ENCODE data around the gene ZC2HC1B. TPM values are rescaled to one million over a fixed set of nuclear protein-coding genes. Genes with fewer than 3 reads are reported as not detected.

ZC2HC1B gene
- total RNA-seq, 1 experiment from 2014 or later, result not detected

- Histone ChIP-seq H3K9me3 (replicated peaks) (no peaks in the 10 kb centered on the region), H3K27me3 (no peaks in the 10 kb centered on the region), H3K4me1 (peaks cover 22% of the 10 kb centered on the region), H3K4me3 (no peak overlapping the region), H3K36me3 (peaks cover 2% of the 10 kb centered on the region; the same call in 1 of the 2 replicates), H3K27ac (no peak overlapping the region)
- no peak for DNase-seq
These were observed 91.7 kb downstream of the ZC2HC1B start for GRCh38 chr6:143955971-143956370.

DNA sequence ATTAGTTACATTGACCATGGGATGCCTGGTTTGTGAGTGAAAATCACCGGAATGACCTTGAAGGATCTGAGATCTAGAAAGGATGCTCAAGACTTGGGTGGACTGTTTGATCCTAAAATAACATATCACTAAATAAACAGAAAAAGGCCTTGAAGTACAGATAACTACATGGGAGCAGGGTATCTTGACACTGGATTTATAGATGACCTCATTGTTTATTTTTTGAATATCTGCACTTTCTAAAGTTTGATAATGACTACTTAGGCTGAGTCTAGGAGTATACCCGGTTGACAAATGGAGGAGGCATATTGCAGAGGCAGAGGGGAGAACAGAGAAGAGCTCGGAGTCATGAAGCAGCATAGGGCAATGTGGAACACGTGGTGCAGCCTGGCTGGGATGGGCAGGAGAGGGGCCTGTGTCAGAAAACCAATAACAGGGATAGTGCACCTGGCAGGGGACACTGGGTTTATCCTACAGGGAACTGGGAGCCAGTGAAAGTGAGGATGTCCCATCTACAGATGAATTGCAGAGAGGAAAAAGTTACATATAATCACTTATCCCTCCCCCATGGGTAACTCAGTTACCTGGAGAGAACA lies 93.5 kb downstream of the ZC2HC1B start:
- H3K27me3 ChIP-seq, result no peaks in the 10 kb centered on the region
- H3K36me3 ChIP-seq, result peaks cover 2% of the 10 kb centered on the region; the same call in 1 of the 2 replicates
- DNase-seq, result no peak
- no peaks in the 10 kb centered on the region for H3K9me3 ChIP-seq (replicated peaks)
- H3K4me3 ChIP-seq, result no peak overlapping the region
- no peak overlapping the region for H3K27ac ChIP-seq
- H3K4me1 ChIP-seq, result peaks cover 33% of the 10 kb centered on the region

- Histone ChIP-seq H3K4me3 (peak overlapping the region; percentile 5; the same call in 1 of the 2 replicates), H3K27ac (peak overlapping the region; percentile 53)
- DNase-seq, result peak; percentile 89 to 93
These were observed 94.6 kb downstream of the ZC2HC1B start for GRCh38 chr6:143958839-143959399.

GRCh38 chr6:143959927-143960326 lies 95.7 kb downstream of the ZC2HC1B start:
- Histone ChIP-seq H3K9me3 (replicated peaks) (no peaks in the 10 kb centered on the region), H3K4me1 (peaks cover 43% of the 10 kb centered on the region), H3K27ac (peak overlapping the region; percentile 53), H3K4me3 (no peak overlapping the region), H3K36me3 (peaks cover 2% of the 10 kb centered on the region; the same call in 1 of the 2 replicates), H3K27me3 (no peaks in the 10 kb centered on the region)
- DNase-seq, result peak in 1 of 2 experiments; percentile 51

More at GRCh38 chr6:143958839-143959399, 94.6 kb downstream of the ZC2HC1B start:
- H3K27me3 ChIP-seq, result no peaks in the 10 kb centered on the region
- H3K4me1 ChIP-seq, result peaks cover 43% of the 10 kb centered on the region
- no peaks in the 10 kb centered on the region for H3K9me3 ChIP-seq (replicated peaks)
- H3K36me3 ChIP-seq, result peaks cover 2% of the 10 kb centered on the region; the same call in 1 of the 2 replicates

GRCh38 chr6:143961066-143961465 lies 96.8 kb downstream of the ZC2HC1B start:
- Histone ChIP-seq H3K27ac (no peak overlapping the region), H3K4me3 (no peak overlapping the region), H3K36me3 (peaks cover 4% of the 10 kb centered on the region; the same call in 1 of the 2 replicates), H3K27me3 (no peaks in the 10 kb centered on the region), H3K9me3 (replicated peaks) (no peaks in the 10 kb centered on the region), H3K4me1 (peaks cover 49% of the 10 kb centered on the region)
- DNase-seq, result no peak

DNA sequence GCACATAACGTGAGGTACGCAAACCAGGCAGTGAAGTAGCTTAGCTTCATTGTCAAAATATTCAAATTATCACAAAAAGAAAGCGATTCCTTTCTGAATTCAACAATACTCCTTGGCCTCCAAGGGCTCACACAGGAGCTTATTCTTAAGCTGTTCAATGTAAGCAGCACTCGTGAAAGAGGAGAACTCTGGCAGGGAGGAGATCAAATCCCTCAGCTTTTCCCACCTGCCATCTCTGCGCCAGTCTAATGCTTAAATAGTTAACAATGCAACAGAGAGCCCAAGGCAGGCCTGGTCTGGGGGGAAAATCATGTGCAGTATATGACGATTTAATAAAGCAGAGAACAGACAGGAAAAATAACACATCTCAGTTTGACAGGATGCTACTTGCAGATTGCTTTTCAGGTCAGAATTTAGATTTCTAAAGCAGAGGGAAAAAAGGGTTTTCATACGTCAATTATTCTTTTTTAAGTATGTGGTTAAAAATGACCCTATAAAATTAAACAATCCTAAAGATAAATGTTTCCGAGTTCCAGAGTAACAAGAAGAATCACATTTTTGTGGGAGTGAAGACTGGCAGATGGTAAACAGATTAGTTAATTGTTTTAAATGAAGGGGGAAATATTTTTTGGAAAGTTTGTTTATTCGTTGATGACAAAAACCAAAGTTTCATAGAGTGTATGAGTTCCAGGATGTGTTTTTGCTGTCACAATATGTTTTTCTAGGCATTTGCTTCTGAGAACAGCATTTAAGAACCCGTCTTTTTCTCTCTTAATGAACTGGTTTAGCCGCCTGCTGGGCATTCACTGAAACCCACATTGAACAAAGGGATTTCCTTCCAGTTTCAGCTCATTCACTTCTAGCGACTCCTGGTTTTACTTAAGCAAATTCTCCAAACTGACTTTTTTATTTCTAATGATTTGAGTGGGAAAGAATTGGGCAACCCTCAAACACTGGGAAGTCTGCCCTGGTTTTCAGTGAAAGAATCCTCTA lies 97.9 kb downstream of the ZC2HC1B start:
- peak overlapping the region; percentile 2; the same call in 1 of the 2 replicates for H3K27ac ChIP-seq
- peak; percentile 45 to 82 for DNase-seq
- H3K36me3 ChIP-seq, result peaks cover 9% of the 10 kb centered on the region
- no peak overlapping the region for H3K4me3 ChIP-seq
- H3K27me3 ChIP-seq, result no peaks in the 10 kb centered on the region
- H3K9me3 ChIP-seq (replicated peaks), result no peaks in the 10 kb centered on the region
- H3K4me1 ChIP-seq, result peaks cover 52% of the 10 kb centered on the region

GRCh38 chr6:143963158-143963919 lies 99.1 kb downstream of the ZC2HC1B start:
- Histone ChIP-seq H3K4me3 (no peak overlapping the region), H3K27ac (no peak overlapping the region), H3K9me3 (replicated peaks) (no peaks in the 10 kb centered on the region), H3K27me3 (no peaks in the 10 kb centered on the region), H3K36me3 (peaks cover 15% of the 10 kb centered on the region), H3K4me1 (peaks cover 47% of the 10 kb centered on the region)
- no peak for DNase-seq

DNA sequence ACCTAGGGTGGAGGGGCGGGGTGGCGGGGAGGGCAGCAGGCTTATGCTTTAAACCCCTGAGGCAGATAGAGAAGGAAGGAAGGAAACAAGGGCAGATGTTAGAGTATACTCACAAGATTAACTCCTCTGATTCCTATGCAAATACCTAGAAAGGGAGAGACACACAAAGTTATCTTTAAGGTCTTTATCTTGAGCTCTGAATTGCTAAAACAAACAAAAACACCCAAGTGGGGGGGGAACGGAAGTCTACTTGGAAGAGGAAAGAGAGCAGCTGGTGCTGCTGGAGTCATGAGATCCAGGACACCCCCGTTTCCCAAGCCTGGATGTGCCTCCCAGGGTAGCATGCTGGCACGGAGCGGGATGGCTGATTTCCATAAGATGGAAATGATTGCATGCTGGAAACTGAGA lies 100.4 kb downstream of the ZC2HC1B start:
- peaks cover 12% of the 10 kb centered on the region for H3K36me3 ChIP-seq
- H3K9me3 ChIP-seq (replicated peaks), result no peaks in the 10 kb centered on the region
- no peaks in the 10 kb centered on the region for H3K27me3 ChIP-seq
- no peak overlapping the region for H3K4me3 ChIP-seq
- H3K27ac ChIP-seq, result no peak overlapping the region
- DNase-seq, result no peak
- peaks cover 33% of the 10 kb centered on the region for H3K4me1 ChIP-seq

DNA sequence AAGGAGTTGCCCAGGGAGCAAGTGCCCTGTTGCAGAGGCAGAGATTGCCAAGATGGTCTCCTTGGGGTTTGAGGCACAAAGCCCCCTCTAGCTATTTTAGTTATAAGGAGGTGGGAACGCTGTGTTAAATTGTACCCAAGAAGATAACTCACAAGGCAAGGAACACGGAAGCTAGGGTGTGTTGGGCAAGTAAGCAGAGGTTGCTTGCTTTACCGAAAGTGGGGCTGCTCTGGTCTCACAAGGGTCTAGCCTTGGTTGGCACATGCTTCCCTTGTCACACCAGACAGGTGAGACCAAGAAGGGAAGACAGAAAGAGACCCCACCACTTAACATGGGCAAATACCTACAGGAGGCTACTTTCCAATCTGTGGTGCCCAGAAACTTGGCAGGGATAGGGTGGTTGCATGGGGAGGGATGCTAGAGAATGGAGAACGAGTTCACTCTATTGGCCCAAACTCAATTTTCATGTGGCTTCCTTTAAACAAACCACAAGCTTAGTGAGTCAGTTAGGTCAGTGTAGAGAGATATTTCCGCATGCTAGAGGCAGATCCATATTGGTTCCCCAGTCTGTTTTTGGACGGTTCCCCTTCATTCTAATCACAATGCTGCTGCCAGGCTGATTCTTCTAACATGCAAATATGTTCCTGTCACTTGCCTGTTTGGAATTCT lies 101.4 kb downstream of the ZC2HC1B start:
- H3K27me3 ChIP-seq, result no peaks in the 10 kb centered on the region
- H3K4me1 ChIP-seq, result peaks cover 37% of the 10 kb centered on the region
- no peaks in the 10 kb centered on the region for H3K9me3 ChIP-seq (replicated peaks)
- no peak for DNase-seq
- H3K27ac ChIP-seq, result no peak overlapping the region
- no peak overlapping the region for H3K4me3 ChIP-seq
- H3K36me3 ChIP-seq, result peaks cover 12% of the 10 kb centered on the region

DNA sequence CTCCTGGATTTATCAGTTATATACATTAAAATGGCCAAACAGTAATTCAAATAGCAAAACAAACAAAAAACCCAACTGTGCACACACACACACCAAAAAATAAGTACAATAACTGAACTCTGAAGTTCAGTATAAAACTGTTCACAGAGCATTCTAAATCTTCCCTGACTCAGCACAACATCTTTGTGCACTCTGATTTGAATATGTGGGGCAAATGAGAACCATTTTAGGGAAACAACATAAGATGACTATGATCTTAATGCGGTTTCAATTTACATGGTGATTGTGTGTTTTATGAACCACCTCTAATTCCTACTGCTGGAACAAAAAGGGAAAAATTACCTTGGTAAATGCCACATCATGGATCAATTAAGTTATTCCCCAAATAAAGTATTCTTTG lies 102.0 kb downstream of the ZC2HC1B start:
- Histone ChIP-seq H3K36me3 (peaks cover 12% of the 10 kb centered on the region), H3K9me3 (replicated peaks) (no peaks in the 10 kb centered on the region), H3K27ac (no peak overlapping the region), H3K4me1 (peaks cover 41% of the 10 kb centered on the region), H3K4me3 (no peak overlapping the region), H3K27me3 (no peaks in the 10 kb centered on the region)
- no peak for DNase-seq

DNA sequence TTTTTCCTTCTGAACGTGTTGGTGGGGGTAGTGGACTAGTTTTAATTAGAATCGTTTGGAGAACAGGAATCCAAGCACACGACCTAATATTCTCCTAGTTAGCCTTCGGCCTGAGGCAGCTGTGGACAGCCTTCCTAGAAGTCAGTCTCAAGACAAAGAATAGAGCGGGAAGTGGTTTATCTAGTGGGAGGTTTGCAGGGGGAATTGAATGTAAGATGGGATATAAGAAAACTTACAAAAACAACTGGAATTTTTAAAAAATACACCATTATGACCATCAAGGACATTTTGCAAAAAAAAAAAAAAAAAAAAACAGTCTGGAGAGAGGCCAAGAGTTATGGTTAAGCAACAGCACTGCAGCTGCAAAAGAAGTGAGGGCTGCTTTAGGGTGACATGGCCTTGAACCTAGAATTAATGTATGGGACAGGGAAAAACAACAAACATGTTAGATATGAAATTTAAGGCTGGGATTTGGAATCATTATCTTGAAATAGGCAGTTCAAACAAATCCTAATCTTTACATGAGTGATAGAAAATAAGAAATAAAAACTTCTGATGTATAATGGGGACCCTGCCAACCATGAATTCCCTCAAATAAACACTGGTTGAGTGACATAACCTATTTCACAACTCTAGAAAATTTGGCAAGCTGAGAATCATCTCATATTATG lies 103.6 kb downstream of the ZC2HC1B start:
- Histone ChIP-seq H3K27me3 (no peaks in the 10 kb centered on the region), H3K9me3 (replicated peaks) (no peaks in the 10 kb centered on the region), H3K4me3 (no peak overlapping the region), H3K27ac (no peak overlapping the region), H3K4me1 (peaks cover 45% of the 10 kb centered on the region), H3K36me3 (peaks cover 12% of the 10 kb centered on the region)
- no peak for DNase-seq

DNA sequence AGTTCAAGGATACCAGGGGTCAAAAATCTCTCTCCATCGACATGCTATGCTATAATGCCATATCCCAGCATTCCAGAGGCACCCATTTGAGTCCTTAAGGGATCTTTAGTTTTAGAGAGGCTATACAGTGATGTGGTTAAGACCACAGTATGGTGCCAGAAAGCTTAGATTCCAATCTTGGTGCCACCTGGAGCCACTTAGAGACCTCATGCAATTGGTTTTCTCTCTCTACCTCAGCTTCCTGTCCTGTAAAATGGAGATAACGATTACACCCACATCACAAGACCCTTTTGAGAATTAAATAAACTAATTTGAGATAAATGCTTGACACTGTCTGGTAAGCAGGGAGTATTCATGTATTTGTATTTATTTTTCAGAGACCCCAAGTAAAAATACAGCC lies 104.8 kb downstream of the ZC2HC1B start:
- Histone ChIP-seq H3K4me3 (no peak overlapping the region), H3K9me3 (replicated peaks) (no peaks in the 10 kb centered on the region), H3K4me1 (peaks cover 43% of the 10 kb centered on the region), H3K27me3 (no peaks in the 10 kb centered on the region), H3K36me3 (peaks cover 12% of the 10 kb centered on the region), H3K27ac (no peak overlapping the region)
- no peak for DNase-seq

GRCh38 chr6:143970456-143971218 lies 106.4 kb downstream of the ZC2HC1B start:
- DNase-seq, result no peak
- no peak overlapping the region; the same call in 1 of the 2 replicates for H3K27ac ChIP-seq
- no peaks in the 10 kb centered on the region for H3K9me3 ChIP-seq (replicated peaks)
- peaks cover 12% of the 10 kb centered on the region for H3K36me3 ChIP-seq
- no peaks in the 10 kb centered on the region for H3K27me3 ChIP-seq
- peaks cover 56% of the 10 kb centered on the region for H3K4me1 ChIP-seq
- H3K4me3 ChIP-seq, result no peak overlapping the region

All from SJCRH30 (cell line).